Esophagus muscularis mucosa (tissue), 3 donors: ENCODE results near the gene PRKCB.

ENCODE experiments used
- POLR2A ChIP-seq: fragments of 450-650 bp; IDR thresholded peaks from one replicate; pipeline ENCODE4 v1.6.1; 2017; ENCODE audit warnings: antibody characterized with exemption, moderate library complexity, mild to moderate bottlenecking, low read depth
- POLR2AphosphoS5 ChIP-seq, 2 donors: sonication (generic); formaldehyde crosslinking; IDR thresholded peaks; one replicate each; pipeline ENCODE4 v1.6.1; 2017; ENCODE audit warnings: antibody characterized with exemption in 2 of 2
- TF ChIP-seq, protein P1 (sequence below), 3 experiments: fragments of 200-600 bp in 2 of 3; fragments of 450-650 bp in 1 of 3; sonication (generic) in 2 of 3; IDR thresholded peaks; one replicate each; pipeline ENCODE4 v1.5.1; 2017 to 2019; ENCODE audit warnings: antibody characterized with exemption in 3 of 3, mild to moderate bottlenecking in 2 of 3, moderate library complexity in 1 of 3

DNA sequence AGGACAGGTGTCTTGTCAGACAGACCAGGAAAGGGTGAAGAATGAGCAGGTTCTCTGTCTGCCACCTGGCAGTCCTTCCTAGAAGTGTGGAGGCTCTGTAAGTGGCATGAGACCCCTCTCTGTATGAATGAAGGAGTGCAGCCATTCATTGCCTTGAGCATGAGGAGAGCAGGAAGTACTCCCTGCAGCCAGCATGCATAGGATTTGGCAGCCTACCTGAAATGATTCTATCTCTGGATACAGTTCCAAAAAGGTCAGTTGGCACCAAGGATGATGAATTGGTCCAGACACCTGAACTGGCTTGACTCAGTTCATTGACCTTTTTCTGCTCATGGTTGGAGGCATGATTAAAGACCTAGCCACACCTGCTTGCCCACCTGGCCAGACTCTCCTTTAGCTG is 163.0 kb downstream of the PRKCB start:
- TF ChIP-seq, protein P1, sequence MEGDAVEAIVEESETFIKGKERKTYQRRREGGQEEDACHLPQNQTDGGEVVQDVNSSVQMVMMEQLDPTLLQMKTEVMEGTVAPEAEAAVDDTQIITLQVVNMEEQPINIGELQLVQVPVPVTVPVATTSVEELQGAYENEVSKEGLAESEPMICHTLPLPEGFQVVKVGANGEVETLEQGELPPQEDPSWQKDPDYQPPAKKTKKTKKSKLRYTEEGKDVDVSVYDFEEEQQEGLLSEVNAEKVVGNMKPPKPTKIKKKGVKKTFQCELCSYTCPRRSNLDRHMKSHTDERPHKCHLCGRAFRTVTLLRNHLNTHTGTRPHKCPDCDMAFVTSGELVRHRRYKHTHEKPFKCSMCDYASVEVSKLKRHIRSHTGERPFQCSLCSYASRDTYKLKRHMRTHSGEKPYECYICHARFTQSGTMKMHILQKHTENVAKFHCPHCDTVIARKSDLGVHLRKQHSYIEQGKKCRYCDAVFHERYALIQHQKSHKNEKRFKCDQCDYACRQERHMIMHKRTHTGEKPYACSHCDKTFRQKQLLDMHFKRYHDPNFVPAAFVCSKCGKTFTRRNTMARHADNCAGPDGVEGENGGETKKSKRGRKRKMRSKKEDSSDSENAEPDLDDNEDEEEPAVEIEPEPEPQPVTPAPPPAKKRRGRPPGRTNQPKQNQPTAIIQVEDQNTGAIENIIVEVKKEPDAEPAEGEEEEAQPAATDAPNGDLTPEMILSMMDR (IDR thresholded peaks at IDR 0.05) = no peak
- TF ChIP-seq POLR2A (no peak), POLR2AphosphoS5 (IDR thresholded peaks at IDR 0.05) (no peak)
